HepG2 (cell line): ENCODE results near the gene GCLC.

Source experiments
- CCAR2 ChIP-seq: fragments of 200-400 bp; formaldehyde crosslinking; optimal IDR thresholded peaks from 2 replicates; pipeline ENCODE3; 2018; ENCODE audit warnings: low read depth, mild to moderate bottlenecking, low read length, moderate library complexity
- MAFG ChIP-seq: sonication (generic); formaldehyde crosslinking; IDR thresholded peaks from 2 replicates; pipeline ENCODE4 v1.5.1; 2020; ENCODE audit warnings: mild to moderate bottlenecking, missing genetic modification reagents
- MAFK ChIP-seq, 2 experiments: IDR thresholded peaks in 1 of 2; conservative IDR thresholded peaks in 1 of 2; 2 replicates each; pipeline ENCODE4 v1.6.1; 2011; ENCODE audit warnings: improper control_type of control experiment in 2 of 2, low read length in 2 of 2
- PHF21A ChIP-seq: sonication (generic); formaldehyde crosslinking; IDR thresholded peaks from 2 replicates; pipeline ENCODE4 v1.5.0; 2020; ENCODE audit warnings: mild to moderate bottlenecking, missing genetic modification reagents
- POLR2AphosphoS5 ChIP-seq: IDR thresholded peaks from 2 replicates; pipeline ENCODE4 v1.6.1; 2012; ENCODE audit warnings: low read depth, low read length
- RFX5 ChIP-seq: IDR thresholded peaks from 2 replicates; pipeline ENCODE4 v1.6.1; 2011; ENCODE audit warnings: low read depth, low read length, improper control_type of control experiment
- TAF1 ChIP-seq: sonication (generic); formaldehyde crosslinking; IDR thresholded peaks from 2 replicates; pipeline ENCODE4 v1.4.0; 2020; ENCODE audit warnings: missing genetic modification reagents
- ZNF282 ChIP-seq: fragments of 450-650 bp; IDR thresholded peaks from 2 replicates; pipeline ENCODE4 v1.6.1; 2018; ENCODE audit not compliant: partially characterized antibody
- ZNF530 ChIP-seq: sonication (generic); formaldehyde crosslinking; IDR thresholded peaks from 2 replicates; pipeline ENCODE4 v1.5.0; 2020; ENCODE audit warnings: low read depth, mild to moderate bottlenecking, missing genetic modification reagents
- ZNF552 ChIP-seq: sonication (generic); formaldehyde crosslinking; IDR thresholded peaks from 2 replicates; pipeline ENCODE4 v1.9.0; 2022; ENCODE audit warnings: missing genetic modification reagents, mild to moderate bottlenecking, borderline replicate concordance
- TF ChIP-seq, protein P1 (sequence below): sonication (generic); formaldehyde crosslinking; IDR thresholded peaks from 2 replicates; pipeline ENCODE4 v1.5.0; 2020; ENCODE audit warnings: missing genetic modification reagents, mild to moderate bottlenecking, borderline replicate concordance
- TF ChIP-seq, protein P2 (sequence below): sonication (generic); formaldehyde crosslinking; IDR thresholded peaks from 2 replicates; pipeline ENCODE4 v1.5.0; 2020; ENCODE audit warnings: mild to moderate bottlenecking, missing genetic modification reagents, moderate library complexity
- TF ChIP-seq, protein P3 (sequence below), 2 experiments: fragments of 450-650 bp in 1 of 2; sonication (generic) in 1 of 2; formaldehyde crosslinking in 1 of 2; IDR thresholded peaks; 2 replicates each; pipeline versions ENCODE4 v1.6.1 to v1.8.0; 2016 to 2022; ENCODE audit warnings: antibody characterized with exemption in 1 of 2, mild to moderate bottlenecking in 1 of 2, missing genetic modification reagents in 1 of 2
- TF ChIP-seq, protein P4 (sequence below): sonication (generic); formaldehyde crosslinking; IDR thresholded peaks from 2 replicates; pipeline ENCODE4 v1.4.0; 2020; ENCODE audit warnings: missing genetic modification reagents

DNA sequence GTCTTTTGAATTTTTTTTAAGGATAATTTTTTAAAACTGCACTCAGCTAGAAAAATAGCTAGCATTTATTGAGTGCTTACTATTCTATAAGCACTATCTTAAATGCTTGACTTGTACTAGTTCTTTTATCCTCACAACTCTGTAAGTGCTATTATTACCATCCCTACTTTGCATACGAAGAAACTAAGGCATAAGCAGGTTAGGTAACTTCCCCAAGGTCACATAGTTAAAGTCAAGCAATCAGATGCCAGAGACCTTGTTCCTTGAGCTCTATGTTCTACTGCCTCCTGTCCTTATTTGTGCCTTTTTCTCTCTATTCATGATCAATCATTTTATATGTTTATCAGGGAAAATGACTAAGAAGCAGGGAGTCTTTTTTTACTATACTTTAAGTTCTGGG, 65.0 kb downstream of the GCLC start:
- TF ChIP-seq TAF1 (CRISPR knock-in tag): no peak
- TF ChIP-seq, protein P1, sequence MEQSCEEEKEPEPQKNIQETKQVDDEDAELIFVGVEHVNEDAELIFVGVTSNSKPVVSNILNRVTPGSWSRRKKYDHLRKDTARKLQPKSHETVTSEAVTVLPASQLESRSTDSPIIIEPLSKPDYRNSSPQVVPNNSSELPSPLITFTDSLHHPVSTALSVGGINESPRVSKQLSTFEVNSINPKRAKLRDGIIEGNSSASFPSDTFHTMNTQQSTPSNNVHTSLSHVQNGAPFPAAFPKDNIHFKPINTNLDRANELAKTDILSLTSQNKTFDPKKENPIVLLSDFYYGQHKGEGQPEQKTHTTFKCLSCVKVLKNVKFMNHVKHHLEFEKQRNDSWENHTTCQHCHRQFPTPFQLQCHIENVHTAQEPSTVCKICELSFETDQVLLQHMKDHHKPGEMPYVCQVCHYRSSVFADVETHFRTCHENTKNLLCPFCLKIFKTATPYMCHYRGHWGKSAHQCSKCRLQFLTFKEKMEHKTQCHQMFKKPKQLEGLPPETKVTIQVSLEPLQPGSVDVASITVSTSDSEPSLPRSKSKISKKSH (CRISPR knock-in tag): no peak
- no peak for TF ChIP-seq MAFK (conservative IDR thresholded peaks at IDR 0.05 in 1 of 2, IDR thresholded peaks at IDR 0.05 in 1 of 2; ENCODE audit: low read length in 2 of 2)
- TF ChIP-seq ZNF282: no peak
- TF ChIP-seq MAFG (CRISPR knock-in tag): no peak
- TF ChIP-seq, protein P2, sequence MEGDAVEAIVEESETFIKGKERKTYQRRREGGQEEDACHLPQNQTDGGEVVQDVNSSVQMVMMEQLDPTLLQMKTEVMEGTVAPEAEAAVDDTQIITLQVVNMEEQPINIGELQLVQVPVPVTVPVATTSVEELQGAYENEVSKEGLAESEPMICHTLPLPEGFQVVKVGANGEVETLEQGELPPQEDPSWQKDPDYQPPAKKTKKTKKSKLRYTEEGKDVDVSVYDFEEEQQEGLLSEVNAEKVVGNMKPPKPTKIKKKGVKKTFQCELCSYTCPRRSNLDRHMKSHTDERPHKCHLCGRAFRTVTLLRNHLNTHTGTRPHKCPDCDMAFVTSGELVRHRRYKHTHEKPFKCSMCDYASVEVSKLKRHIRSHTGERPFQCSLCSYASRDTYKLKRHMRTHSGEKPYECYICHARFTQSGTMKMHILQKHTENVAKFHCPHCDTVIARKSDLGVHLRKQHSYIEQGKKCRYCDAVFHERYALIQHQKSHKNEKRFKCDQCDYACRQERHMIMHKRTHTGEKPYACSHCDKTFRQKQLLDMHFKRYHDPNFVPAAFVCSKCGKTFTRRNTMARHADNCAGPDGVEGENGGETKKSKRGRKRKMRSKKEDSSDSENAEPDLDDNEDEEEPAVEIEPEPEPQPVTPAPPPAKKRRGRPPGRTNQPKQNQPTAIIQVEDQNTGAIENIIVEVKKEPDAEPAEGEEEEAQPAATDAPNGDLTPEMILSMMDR (CRISPR knock-in tag): no peak
- no peak for TF ChIP-seq ZNF552
- TF ChIP-seq CCAR2: no peak
- no peak for TF ChIP-seq POLR2AphosphoS5
- no peak for TF ChIP-seq ZNF530
- TF ChIP-seq RFX5: no peak
- TF ChIP-seq, protein P3, sequence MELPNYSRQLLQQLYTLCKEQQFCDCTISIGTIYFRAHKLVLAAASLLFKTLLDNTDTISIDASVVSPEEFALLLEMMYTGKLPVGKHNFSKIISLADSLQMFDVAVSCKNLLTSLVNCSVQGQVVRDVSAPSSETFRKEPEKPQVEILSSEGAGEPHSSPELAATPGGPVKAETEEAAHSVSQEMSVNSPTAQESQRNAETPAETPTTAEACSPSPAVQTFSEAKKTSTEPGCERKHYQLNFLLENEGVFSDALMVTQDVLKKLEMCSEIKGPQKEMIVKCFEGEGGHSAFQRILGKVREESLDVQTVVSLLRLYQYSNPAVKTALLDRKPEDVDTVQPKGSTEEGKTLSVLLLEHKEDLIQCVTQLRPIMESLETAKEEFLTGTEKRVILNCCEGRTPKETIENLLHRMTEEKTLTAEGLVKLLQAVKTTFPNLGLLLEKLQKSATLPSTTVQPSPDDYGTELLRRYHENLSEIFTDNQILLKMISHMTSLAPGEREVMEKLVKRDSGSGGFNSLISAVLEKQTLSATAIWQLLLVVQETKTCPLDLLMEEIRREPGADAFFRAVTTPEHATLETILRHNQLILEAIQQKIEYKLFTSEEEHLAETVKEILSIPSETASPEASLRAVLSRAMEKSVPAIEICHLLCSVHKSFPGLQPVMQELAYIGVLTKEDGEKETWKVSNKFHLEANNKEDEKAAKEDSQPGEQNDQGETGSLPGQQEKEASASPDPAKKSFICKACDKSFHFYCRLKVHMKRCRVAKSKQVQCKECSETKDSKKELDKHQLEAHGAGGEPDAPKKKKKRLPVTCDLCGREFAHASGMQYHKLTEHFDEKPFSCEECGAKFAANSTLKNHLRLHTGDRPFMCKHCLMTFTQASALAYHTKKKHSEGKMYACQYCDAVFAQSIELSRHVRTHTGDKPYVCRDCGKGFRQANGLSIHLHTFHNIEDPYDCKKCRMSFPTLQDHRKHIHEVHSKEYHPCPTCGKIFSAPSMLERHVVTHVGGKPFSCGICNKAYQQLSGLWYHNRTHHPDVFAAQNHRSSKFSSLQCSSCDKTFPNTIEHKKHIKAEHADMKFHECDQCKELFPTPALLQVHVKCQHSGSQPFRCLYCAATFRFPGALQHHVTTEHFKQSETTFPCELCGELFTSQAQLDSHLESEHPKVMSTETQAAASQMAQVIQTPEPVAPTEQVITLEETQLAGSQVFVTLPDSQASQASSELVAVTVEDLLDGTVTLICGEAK (IDR thresholded peaks at IDR 0.05): no peak
- TF ChIP-seq, protein P3 (CRISPR knock-in tag; IDR thresholded peaks at IDR 0.05): no peak
- no peak for TF ChIP-seq PHF21A (CRISPR knock-in tag)
- TF ChIP-seq, protein P4, sequence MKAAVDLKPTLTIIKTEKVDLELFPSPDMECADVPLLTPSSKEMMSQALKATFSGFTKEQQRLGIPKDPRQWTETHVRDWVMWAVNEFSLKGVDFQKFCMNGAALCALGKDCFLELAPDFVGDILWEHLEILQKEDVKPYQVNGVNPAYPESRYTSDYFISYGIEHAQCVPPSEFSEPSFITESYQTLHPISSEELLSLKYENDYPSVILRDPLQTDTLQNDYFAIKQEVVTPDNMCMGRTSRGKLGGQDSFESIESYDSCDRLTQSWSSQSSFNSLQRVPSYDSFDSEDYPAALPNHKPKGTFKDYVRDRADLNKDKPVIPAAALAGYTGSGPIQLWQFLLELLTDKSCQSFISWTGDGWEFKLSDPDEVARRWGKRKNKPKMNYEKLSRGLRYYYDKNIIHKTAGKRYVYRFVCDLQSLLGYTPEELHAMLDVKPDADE (CRISPR knock-in tag): no peak
